K562 treated with DMSO at 1 percent for 48 hours (cell line): ENCODE results near the gene NHLH2. TPM values are rescaled to one million over a fixed set of nuclear protein-coding genes. Genes with fewer than 3 reads are reported as not detected.

Experiments
- total RNA-seq: library from RNA; unstranded; fragments of 300-600 nt; gene quantifications from 2 replicates; pipeline ENCODE4 v1.2.3, GENCODE V29; 2022; ENCODE audit warnings: low replicate concordance; ENCODE audit errors: extremely low read depth

NHLH2 gene
- total RNA-seq, result not detected in 2 replicates

DNA sequence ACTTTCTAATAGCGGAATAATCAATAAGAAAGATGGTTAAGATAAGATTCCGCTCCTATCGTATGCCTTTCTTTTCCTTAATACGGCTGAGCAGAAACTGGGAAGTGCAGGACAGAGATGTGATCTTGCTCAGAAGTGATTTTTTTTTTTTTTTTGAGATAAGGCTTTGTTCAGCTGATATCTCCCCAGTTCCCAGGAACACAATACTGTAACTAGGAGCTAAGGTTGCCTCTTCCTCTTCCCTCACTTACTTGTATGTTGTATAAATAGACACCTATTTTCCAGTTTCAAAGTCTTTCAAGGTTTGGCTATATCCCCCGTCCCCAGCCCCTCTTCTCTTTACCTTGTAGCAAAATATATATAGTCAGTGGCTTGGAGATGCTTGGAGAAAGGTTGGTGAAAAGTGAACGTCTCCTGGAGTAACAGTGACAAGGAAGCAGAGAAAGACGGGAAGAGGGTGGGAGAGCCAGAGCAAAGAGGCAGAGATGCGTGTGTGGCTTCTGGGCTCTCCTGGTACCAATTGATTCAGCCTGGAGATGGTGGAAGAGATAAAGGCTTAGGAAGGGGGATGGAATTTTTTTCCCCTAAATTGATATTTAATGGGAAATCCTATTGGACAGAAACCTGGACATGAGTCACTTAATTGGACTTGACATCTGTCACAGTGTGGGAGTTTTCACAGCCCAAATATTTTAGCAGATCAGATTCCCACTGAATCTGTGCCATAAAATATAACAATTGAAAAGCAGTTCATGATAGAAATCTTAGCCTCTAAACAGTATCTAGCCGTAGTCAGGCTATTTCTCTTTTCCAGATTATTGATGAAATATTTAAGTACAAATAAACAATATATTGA is at the start of gene NHLH2:
Gene NHLH2, minus strand, starts transcription at position 522 of the 856 bp plus-strand sequence. CDS start 2,754 bp downstream, outside the sequence.

Other genes starting within 250 kb of the NHLH2 start
- not detected in 2 replicates for gene VANGL1, start 199.2 kb downstream of the NHLH2 start, total RNA-seq
- gene CASQ2, start 72.4 kb downstream of the NHLH2 start, total RNA-seq, result not detected in 2 replicates
- gene SLC22A15, start 135.4 kb upstream of the NHLH2 start, total RNA-seq, result not detected in 2 replicates